ENCODE results near the gene TENT4B. TPM values are rescaled to one million over a fixed set of nuclear protein-coding genes. Genes with fewer than 3 reads are reported as not detected.
"Not testable (repeated sequence)": the region's sequence is repeated elsewhere in the genome, so short reads cannot be mapped to it uniquely, and the experiment has no call there.

TENT4B gene
- 6.8 TPM for polyA plus RNA-seq (ENCODE audit: insufficient read length)

GRCh38 chr16:50152807-50153595 lies at the start of gene TENT4B:
TSS of gene TENT4B (plus strand) at chr16:50153306. CDS start at chr16:50153622, 316 bp downstream.
- peak; percentile 88 for DNase-seq

GRCh38 chr16:50103764-50104163 lies 49.3 kb upstream of the TENT4B start:
- DNase-seq, result no peak

- no peak for DNase-seq
Observed at GRCh38 chr16:50114357-50115129, 38.6 kb upstream of the TENT4B start.

- no peak for DNase-seq
Observed at GRCh38 chr16:50120711-50121110, 32.4 kb upstream of the TENT4B start.

- no peak for DNase-seq
Observed at GRCh38 chr16:50121278-50121677, 31.8 kb upstream of the TENT4B start.

GRCh38 chr16:50121721-50122445 lies 31.2 kb upstream of the TENT4B start:
- DNase-seq, result no peak

- no peak for DNase-seq
Observed at GRCh38 chr16:50123417-50123816, 29.7 kb upstream of the TENT4B start.

GRCh38 chr16:50124769-50125168 lies 28.3 kb upstream of the TENT4B start:
- DNase-seq, result no peak

- DNase-seq, result no peak
Observed at GRCh38 chr16:50126183-50126582, 26.9 kb upstream of the TENT4B start.

GRCh38 chr16:50132571-50132970 lies 20.5 kb upstream of the TENT4B start:
- not testable (repeated sequence) for DNase-seq

GRCh38 chr16:50133214-50133613 lies 19.9 kb upstream of the TENT4B start:
- no peak for DNase-seq

GRCh38 chr16:50136399-50136798 lies 16.7 kb upstream of the TENT4B start:
- no peak for DNase-seq

- DNase-seq, result no peak
Observed at GRCh38 chr16:50137268-50137667, 15.8 kb upstream of the TENT4B start.

GRCh38 chr16:50139580-50139979 lies 13.5 kb upstream of the TENT4B start:
- no peak for DNase-seq

- no peak for DNase-seq
Observed at GRCh38 chr16:50144211-50144610, 8.9 kb upstream of the TENT4B start.

GRCh38 chr16:50146479-50147435 lies 6.3 kb upstream of the TENT4B start:
- DNase-seq, result no peak

- DNase-seq, result no peak
Observed at GRCh38 chr16:50151322-50151721, 1.8 kb upstream of the TENT4B start.

- no peak for DNase-seq
Observed at GRCh38 chr16:50151756-50152155, 1.4 kb upstream of the TENT4B start.

- no peak for DNase-seq
Observed at GRCh38 chr16:50152351-50152806, 727 bp upstream of the TENT4B start.

GRCh38 chr16:50153596-50154419 lies 702 bp downstream of the TENT4B start:
- peak; percentile 15 for DNase-seq

GRCh38 chr16:50154420-50154950 lies 1.4 kb downstream of the TENT4B start:
- DNase-seq, result peak; percentile 21

All from hindlimb muscle (tissue), 1 donor.